Tibial nerve (tissue), 4 donors: ENCODE measurements around the gene SUZ12.
"Not testable (repeated sequence)": the region's sequence is repeated elsewhere in the genome, so short reads cannot be mapped to it uniquely, and the experiment has no call there.

Source experiments
- CTCF ChIP-seq, 5 experiments: fragments of 200-600 bp in 3 of 5; fragments of 450-650 bp in 2 of 5; sonication (generic) in 3 of 5; IDR thresholded peaks; one replicate each; pipeline ENCODE4 v1.5.1; 2016 to 2019; ENCODE audit warnings: antibody characterized with exemption in 5 of 5, mild to moderate bottlenecking in 3 of 5, moderate library complexity in 2 of 5
- EP300 ChIP-seq, 2 donors: sonication (generic); formaldehyde crosslinking; IDR thresholded peaks; one replicate each; pipeline ENCODE4 v1.6.1; 2017; ENCODE audit warnings: antibody characterized with exemption in 2 of 2, mild to moderate bottlenecking in 1 of 2
- POLR2A ChIP-seq, 2 donors: fragments of 450-650 bp; IDR thresholded peaks; one replicate each; pipeline ENCODE4 v1.6.1; 2017; ENCODE audit warnings: antibody characterized with exemption in 2 of 2, mild to moderate bottlenecking in 2 of 2, moderate library complexity in 2 of 2

DNA sequence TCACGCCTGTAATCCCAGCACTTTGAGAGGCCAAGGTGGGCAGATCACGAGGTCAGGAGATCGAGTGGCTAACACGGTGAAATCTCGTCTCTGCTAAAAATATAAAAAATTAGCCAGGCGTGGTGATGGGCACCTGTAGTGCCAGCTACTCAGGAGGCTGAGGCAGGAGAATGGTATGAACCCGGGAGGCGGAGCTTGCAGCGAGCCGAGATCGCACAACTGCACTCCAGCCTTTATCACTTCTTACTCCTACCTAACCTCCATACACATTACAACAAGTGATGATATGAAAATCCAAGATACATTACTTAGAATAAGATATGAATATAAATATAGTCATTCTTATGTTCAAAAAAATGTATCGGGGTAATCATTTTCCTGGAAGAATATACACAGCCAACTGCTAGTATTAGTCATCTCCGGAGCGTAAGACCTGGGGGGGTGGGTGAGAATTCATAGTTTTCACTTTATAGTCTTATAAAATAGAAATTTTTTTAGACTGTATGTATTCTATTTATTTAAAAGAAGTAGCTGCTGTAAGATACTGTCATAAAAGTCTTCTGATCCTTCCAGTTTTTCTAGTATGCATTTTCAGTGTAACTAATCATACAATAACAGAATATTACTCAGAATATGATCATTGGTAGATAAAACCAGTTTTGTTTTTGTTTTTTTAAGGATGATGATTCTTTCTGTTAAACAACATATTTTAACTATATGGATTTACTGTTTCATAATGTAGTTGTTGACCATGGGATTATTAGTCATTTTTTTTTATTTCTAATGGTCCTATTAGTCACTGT, 37.7 kb downstream of the SUZ12 start:
- not testable (repeated sequence) for TF ChIP-seq CTCF, POLR2A, EP300 (IDR thresholded peaks at IDR 0.05)
